Vagina (tissue), 2 donors: ENCODE measurements around the gene DAGLB. TPM values are rescaled to one million over a fixed set of nuclear protein-coding genes. Genes with fewer than 3 reads are reported as not detected.

Experiments used
- DNase-seq, 2 donors: peaks; one replicate each; pipeline ENCODE4 v3.0.0-alpha.2; 2017; ENCODE audit errors: extremely low spot score in 2 of 2
- H3K27ac ChIP-seq: fragments of 200-600 bp; sonication (generic); one replicate; pipeline ENCODE4 v1.5.1; 2019
- H3K27me3 ChIP-seq: fragments of 200-600 bp; sonication (generic); one replicate; pipeline ENCODE4 v1.5.1; 2019
- H3K36me3 ChIP-seq, 2 donors: fragments of 200-600 bp; sonication (generic); one replicate each; pipeline ENCODE4 v1.5.1; 2017 to 2019
- H3K4me1 ChIP-seq: fragments of 200-600 bp; sonication (generic); one replicate; pipeline ENCODE4 v1.5.1; 2019
- H3K4me3 ChIP-seq, 2 donors: fragments of 200-600 bp; sonication (generic); 1 replicate in 1 of 2; 2 replicates in 1 of 2; pipeline ENCODE4 v1.5.1; 2016 to 2019
- H3K9me3 ChIP-seq: fragments of 200-600 bp; sonication (generic); one replicate; pipeline ENCODE4 v1.5.1; 2019
- CTCF ChIP-seq, 3 experiments: fragments of 450-650 bp in 2 of 3; fragments of 200-600 bp in 1 of 3; sonication (generic) in 1 of 3; IDR thresholded peaks; one replicate each; pipeline ENCODE4 v1.5.1; 2017 to 2019; ENCODE audit warnings: antibody characterized with exemption in 3 of 3, mild to moderate bottlenecking in 2 of 3, moderate library complexity in 2 of 3
- POLR2A ChIP-seq, 2 donors: fragments of 450-650 bp; IDR thresholded peaks; one replicate each; pipeline ENCODE4 v1.6.1; 2017; ENCODE audit warnings: antibody characterized with exemption in 2 of 2, mild to moderate bottlenecking in 2 of 2, moderate library complexity in 2 of 2
- POLR2AphosphoS5 ChIP-seq, 2 donors: sonication (generic); formaldehyde crosslinking; IDR thresholded peaks; one replicate each; pipeline ENCODE4 v1.9.0; 2017; ENCODE audit warnings: antibody characterized with exemption in 2 of 2, mild to moderate bottlenecking in 2 of 2, low read depth in 1 of 2; ENCODE audit not compliant: insufficient read depth in 1 of 2
- intact Hi-C: fragments of 100-400 bp; cut with DNase I; formaldehyde crosslinking; loops from one replicate; pipeline ENCODE4 v1.15.1; 2023
- total RNA-seq: library from RNA; depleted of rRNA; stranded (reverse); fragments of >200 nt; gene quantifications from one replicate; pipeline ENCODE4 v1.2.3, GENCODE V29; 2016

DAGLB gene
- total RNA-seq, 1 donor from 2014 or later, result 22.1 TPM

GRCh38 chr7:6432781-6433180, 15.0 kb downstream of the DAGLB start:
- H3K27ac ChIP-seq, result no peak overlapping the region
- intact Hi-C loops, result no loop called here

GRCh38 chr7:6430974-6431373, 16.8 kb downstream of the DAGLB start:
- TF ChIP-seq POLR2AphosphoS5 (IDR thresholded peaks at IDR 0.05; ENCODE audit: insufficient read depth in 1 of 2, low read depth in 1 of 2), result no peak
- no peak for TF ChIP-seq CTCF (IDR thresholded peaks at IDR 0.05)
- no peak for TF ChIP-seq POLR2A (IDR thresholded peaks at IDR 0.05)
- intact Hi-C loops, result no loop called here
- peaks cover 8% of the 10 kb centered on the region for H3K4me1 ChIP-seq
- no peaks in the 10 kb centered on the region for H3K27me3 ChIP-seq
- no peak for DNase-seq
- H3K36me3 ChIP-seq, result peaks cover 0 to 56% of the 10 kb centered on the region in 2 donors
- H3K9me3 ChIP-seq, result no peaks in the 10 kb centered on the region
- no peak overlapping the region for H3K27ac ChIP-seq
- no peak overlapping the region for H3K4me3 ChIP-seq

More at GRCh38 chr7:6432781-6433180, 15.0 kb downstream of the DAGLB start:
- Histone ChIP-seq H3K36me3 (peaks cover 0 to 43% of the 10 kb centered on the region in 2 donors), H3K4me3 (no peak overlapping the region), H3K9me3 (no peaks in the 10 kb centered on the region), H3K4me1 (peaks cover 13% of the 10 kb centered on the region), H3K27me3 (no peaks in the 10 kb centered on the region)
- DNase-seq, result no peak
- TF ChIP-seq POLR2AphosphoS5 (IDR thresholded peaks at IDR 0.05; ENCODE audit: insufficient read depth in 1 of 2, low read depth in 1 of 2) (no peak), POLR2A (IDR thresholded peaks at IDR 0.05) (no peak), CTCF (IDR thresholded peaks at IDR 0.05) (no peak)

- DNase-seq, result no peak
- H3K9me3 ChIP-seq, result no peaks in the 10 kb centered on the region
- H3K4me3 ChIP-seq, result no peak overlapping the region
- H3K27ac ChIP-seq, result no peak overlapping the region
- peaks cover 0 to 61% of the 10 kb centered on the region in 2 donors for H3K36me3 ChIP-seq
- peaks cover 6% of the 10 kb centered on the region for H3K4me1 ChIP-seq
- TF ChIP-seq POLR2A (IDR thresholded peaks at IDR 0.05), result no peak
- TF ChIP-seq CTCF (IDR thresholded peaks at IDR 0.05), result no peak
- no peak for TF ChIP-seq POLR2AphosphoS5 (IDR thresholded peaks at IDR 0.05; ENCODE audit: insufficient read depth in 1 of 2, low read depth in 1 of 2)
- intact Hi-C loops, result no loop called here
- H3K27me3 ChIP-seq, result no peaks in the 10 kb centered on the region
Measured at GRCh38 chr7:6430271-6430940, 17.3 kb downstream of the DAGLB start.

- H3K4me3 ChIP-seq, result no peak overlapping the region
- H3K27me3 ChIP-seq, result no peaks in the 10 kb centered on the region
- no peak overlapping the region for H3K27ac ChIP-seq
- H3K4me1 ChIP-seq, result peaks cover 4% of the 10 kb centered on the region
- H3K9me3 ChIP-seq, result no peaks in the 10 kb centered on the region
- H3K36me3 ChIP-seq, result peaks cover 0 to 54% of the 10 kb centered on the region in 2 donors
- DNase-seq, result no peak
- intact Hi-C loops, result no loop called here
- no peak for TF ChIP-seq POLR2AphosphoS5 (IDR thresholded peaks at IDR 0.05; ENCODE audit: insufficient read depth in 1 of 2, low read depth in 1 of 2)
- TF ChIP-seq CTCF (IDR thresholded peaks at IDR 0.05), result no peak
- TF ChIP-seq POLR2A (IDR thresholded peaks at IDR 0.05), result no peak
Measured at GRCh38 chr7:6425948-6426347, 21.8 kb downstream of the DAGLB start.

GRCh38 chr7:6423942-6424701, 23.6 kb downstream of the DAGLB start:
- no peaks in the 10 kb centered on the region for H3K27me3 ChIP-seq
- no peak overlapping the region for H3K27ac ChIP-seq
- peaks cover 0 to 62% of the 10 kb centered on the region in 2 donors for H3K36me3 ChIP-seq
- intact Hi-C loops, result no loop called here
- TF ChIP-seq CTCF (IDR thresholded peaks at IDR 0.05) (no peak), POLR2A (IDR thresholded peaks at IDR 0.05) (no peak), POLR2AphosphoS5 (IDR thresholded peaks at IDR 0.05; ENCODE audit: insufficient read depth in 1 of 2, low read depth in 1 of 2) (no peak)
- H3K4me1 ChIP-seq, result peaks cover 4% of the 10 kb centered on the region
- no peak overlapping the region for H3K4me3 ChIP-seq
- no peaks in the 10 kb centered on the region for H3K9me3 ChIP-seq
- DNase-seq, result no peak
